Stomach (tissue), 9 donors: ENCODE measurements around the gene PUM2. TPM values are rescaled to one million over a fixed set of nuclear protein-coding genes. Genes with fewer than 3 reads are reported as not detected.
"Not testable (repeated sequence)": the region's sequence is repeated elsewhere in the genome, so short reads cannot be mapped to it uniquely, and the experiment has no call there.

Source experiments
- DNase-seq, 2 donors: peaks; one replicate each; pipeline versions ENCODE4 v3.0.0 to v3.0.0-alpha.2; 2013 to 2019
- H3K27ac ChIP-seq, 5 donors: fragments of 200-600 bp in 4 of 5; sonication (generic) in 4 of 5; one replicate each; pipeline ENCODE4 v1.5.1; 2013 to 2019; ENCODE audit warnings: mild to moderate bottlenecking in 1 of 5, moderate library complexity in 1 of 5
- H3K27me3 ChIP-seq, 3 donors: fragments of 200-600 bp; sonication (generic); one replicate each; pipeline ENCODE4 v1.5.1; 2017 to 2019; ENCODE audit warnings: mixed run types in 1 of 3
- H3K36me3 ChIP-seq, 4 donors: fragments of 200-600 bp; sonication (generic); 1 replicate in 3 of 4; 2 replicates in 1 of 4; pipeline ENCODE4 v1.5.1; 2016 to 2019
- H3K4me1 ChIP-seq, 4 donors: fragments of 200-600 bp; sonication (generic); one replicate each; pipeline ENCODE4 v1.5.1; 2016 to 2019
- H3K4me3 ChIP-seq, 4 donors: fragments of 200-600 bp; sonication (generic) in 3 of 4; one replicate each; pipeline ENCODE4 v1.5.1; 2016 to 2019; ENCODE audit warnings: mild to moderate bottlenecking in 1 of 4
- H3K9me3 ChIP-seq, 4 donors: fragments of 200-600 bp; sonication (generic); one replicate each; pipeline ENCODE4 v1.5.1; 2016 to 2019
- CTCF ChIP-seq, 7 experiments: fragments of 450-650 bp in 4 of 7; fragments of 200-600 bp in 3 of 7; sonication (generic) in 3 of 7; IDR thresholded peaks; one replicate each; pipeline ENCODE4 v1.5.1; 2016 to 2019; ENCODE audit warnings: antibody characterized with exemption in 7 of 7, control low read depth in 2 of 7, mild to moderate bottlenecking in 1 of 7
- EP300 ChIP-seq: sonication (generic); formaldehyde crosslinking; IDR thresholded peaks from one replicate; pipeline ENCODE4 v1.6.1; 2017; ENCODE audit warnings: antibody characterized with exemption
- POLR2A ChIP-seq, 4 donors: fragments of 450-650 bp; IDR thresholded peaks; one replicate each; pipeline ENCODE4 v1.6.1; 2016; ENCODE audit warnings: antibody characterized with exemption in 4 of 4, control low read depth in 2 of 4, mild to moderate bottlenecking in 1 of 4, moderate library complexity in 1 of 4
- POLR2AphosphoS5 ChIP-seq, 3 donors: sonication (generic); formaldehyde crosslinking; IDR thresholded peaks; one replicate each; pipeline ENCODE4 v1.6.1; 2016; ENCODE audit warnings: antibody characterized with exemption in 3 of 3
- WGBS, 5 donors: extraction: QIAGEN DNeasy Blood & Tissue Kit in 3 of 5; methylation state at CpG; one replicate each; pipeline versions ENCODE4 v1.1.5 to v1.1.7; 2013 to 2018; 5-methylcytosine and 5-hydroxymethylcytosine counted together
- intact Hi-C: fragments of 100-400 bp; cut with DNase I; formaldehyde crosslinking; loops from one replicate; pipeline ENCODE4 v1.15.1; 2023; ENCODE audit warnings: low total_unique reads
- polyA plus RNA-seq, 3 donors: library from polyadenylated mRNA; stranded (reverse); fragments of 200-250 nt; gene quantifications; one replicate each; pipeline ENCODE4 v1.2.3, GENCODE V29; 2013
- total RNA-seq, 5 donors: library from RNA; depleted of rRNA; stranded (reverse); fragments of >200 nt; gene quantifications; one replicate each; pipeline versions ENCODE4 v1.1.0 to v1.2.3, GENCODE V29; 2014 to 2016
- donor health status: healthy with polysubstance abuse.
- donor health status: Bipolar disorder and iron deficiency.
- donor health status: healthy.

The PUM2 gene
- total and polyA plus RNA-seq, 8 donors = 20.9 to 128 (median 39.7) TPM

- peak in 1 of 2 donors; percentile 23 for DNase-seq
- no peaks in the 10 kb centered on the region for H3K27me3 ChIP-seq
- H3K36me3 ChIP-seq = peaks cover 0 to 15% (median 11%) of the 10 kb centered on the region in 4 donors
- no peak overlapping the region for H3K4me3 ChIP-seq
- H3K9me3 ChIP-seq = no peaks in the 10 kb centered on the region
- H3K4me1 ChIP-seq = peaks cover 0 to 10% (median 6%) of the 10 kb centered on the region in 4 donors
- TF ChIP-seq POLR2A (IDR thresholded peaks at IDR 0.05) (no peak), CTCF (IDR thresholded peaks at IDR 0.05) (peak in 2 of 7 experiments; percentile 31), EP300 (no peak), POLR2AphosphoS5 (IDR thresholded peaks at IDR 0.05) (no peak)
- intact Hi-C loops = no loop called here
- no peak overlapping the region for H3K27ac ChIP-seq
- 40 to 47% (median 44%) methylated on average over 41 to 43 of the region's 43 CpGs for WGBS, 5 donors
Observed at GRCh38 chr2:20241973-20242726, 108.5 kb downstream of the PUM2 start.

DNA sequence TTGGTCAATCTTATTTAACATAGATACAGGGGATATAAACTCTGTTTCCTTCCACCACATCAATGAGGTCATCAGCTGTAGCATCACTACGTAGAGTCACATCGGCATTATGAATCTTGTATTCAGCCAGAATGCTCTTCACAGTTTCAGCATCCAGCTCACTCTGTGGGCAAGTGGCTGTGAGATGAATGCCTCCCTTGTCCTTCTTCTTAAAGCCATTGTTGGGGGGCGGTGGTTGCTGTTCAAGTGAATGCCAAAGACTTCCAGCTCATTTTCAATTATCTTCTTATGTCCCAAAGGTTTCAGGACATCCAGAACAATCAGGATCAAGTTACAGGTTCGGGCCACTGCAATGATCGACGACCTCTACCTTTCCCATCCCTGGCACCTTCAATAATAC lies 110.4 kb downstream of the PUM2 start:
- H3K27me3 ChIP-seq, intact Hi-C loops, H3K36me3 ChIP-seq, H3K27ac ChIP-seq, DNase-seq, H3K9me3 ChIP-seq, H3K4me3 ChIP-seq: not testable (repeated sequence)
- WGBS, 5 donors = 86 to 98% (median 95%) methylated on average over 6 of the region's 6 CpGs
- H3K4me1 ChIP-seq = peaks cover 0 to 10% (median 6%) of the 10 kb centered on the region in 4 donors

GRCh38 chr2:20236496-20236895 lies 114.1 kb downstream of the PUM2 start:
- intact Hi-C loops = no loop called here
- Histone ChIP-seq H3K9me3 (no peaks in the 10 kb centered on the region), H3K27me3 (no peaks in the 10 kb centered on the region), H3K4me3 (no peak overlapping the region), H3K27ac (no peak overlapping the region), H3K36me3 (no peaks in the 10 kb centered on the region), H3K4me1 (no peaks in the 10 kb centered on the region)
- TF ChIP-seq POLR2A (IDR thresholded peaks at IDR 0.05) (no peak), POLR2AphosphoS5 (IDR thresholded peaks at IDR 0.05) (no peak), EP300 (no peak)
- no peak for DNase-seq
- 77 to 88% (median 80%) methylated on average over 5 of the region's 5 CpGs for WGBS, 5 donors

GRCh38 chr2:20235655-20236305 lies 114.9 kb downstream of the PUM2 start:
- Histone ChIP-seq H3K4me3 (no peak overlapping the region), H3K27ac (peak overlapping the region in 1 of 5 donors; percentile 45), H3K9me3 (no peaks in the 10 kb centered on the region), H3K27me3 (no peaks in the 10 kb centered on the region), H3K4me1 (no peaks in the 10 kb centered on the region), H3K36me3 (no peaks in the 10 kb centered on the region)
- peak; percentile 45 to 79 for DNase-seq
- intact Hi-C loops = no loop called here
- WGBS, 5 donors = 60 to 71% (median 68%) methylated on average over 10 of the region's 10 CpGs
- TF ChIP-seq EP300 (no peak), POLR2AphosphoS5 (IDR thresholded peaks at IDR 0.05) (peak in 1 of 3 donors; percentile 73), CTCF (IDR thresholded peaks at IDR 0.05) (no peak)

DNA sequence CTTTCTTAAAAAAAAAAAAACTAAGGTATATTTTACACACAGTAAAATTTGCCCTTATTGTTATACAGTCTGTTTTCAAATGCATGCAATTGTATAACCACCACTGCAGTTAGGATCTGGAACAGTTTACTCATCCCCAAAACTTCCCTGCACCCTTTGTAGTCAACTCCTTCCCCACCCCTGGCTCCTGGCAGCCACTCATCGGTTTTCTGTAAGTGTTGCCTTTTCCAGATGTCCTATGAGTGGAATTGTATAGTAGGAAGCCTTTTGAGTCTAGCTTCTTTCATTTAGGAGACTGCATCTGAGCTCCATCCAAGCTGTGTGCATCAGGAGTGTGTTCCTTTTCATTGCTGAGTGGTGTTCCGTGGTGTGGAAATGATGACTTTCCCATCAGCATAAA lies 116.0 kb downstream of the PUM2 start:
- WGBS, 5 donors = 72 to 83% (median 76%) methylated on average over 2 of the region's 2 CpGs
- H3K4me3 ChIP-seq, H3K4me1 ChIP-seq, intact Hi-C loops, H3K9me3 ChIP-seq, DNase-seq, H3K36me3 ChIP-seq, H3K27me3 ChIP-seq, H3K27ac ChIP-seq: not testable (repeated sequence)

GRCh38 chr2:20232837-20233207 lies 117.8 kb downstream of the PUM2 start:
- H3K36me3 ChIP-seq = no peaks in the 10 kb centered on the region
- TF ChIP-seq EP300 = no peak
- TF ChIP-seq POLR2A (IDR thresholded peaks at IDR 0.05) = no peak
- no peak for TF ChIP-seq CTCF (IDR thresholded peaks at IDR 0.05)
- TF ChIP-seq POLR2AphosphoS5 (IDR thresholded peaks at IDR 0.05) = no peak
- H3K27me3 ChIP-seq = no peaks in the 10 kb centered on the region
- H3K4me1 ChIP-seq = no peaks in the 10 kb centered on the region
- H3K4me3 ChIP-seq = no peak overlapping the region
- no peaks in the 10 kb centered on the region for H3K9me3 ChIP-seq
- H3K27ac ChIP-seq = peak overlapping the region in 2 of 5 donors; percentile 25 to 43
- DNase-seq = no peak
- intact Hi-C loops = no loop called here
- 72 to 89% (median 86%) methylated on average over 5 of the region's 5 CpGs for WGBS, 5 donors
